ENCODE data around the gene NRG3.

Gene NRG3

GRCh38 chr10:82208726-82209125 is 333.7 kb downstream of the NRG3 start:
- DNase-seq (ENCODE audit: extremely low read depth in 1 of 2, low read depth in 1 of 2), result no peak

DNA sequence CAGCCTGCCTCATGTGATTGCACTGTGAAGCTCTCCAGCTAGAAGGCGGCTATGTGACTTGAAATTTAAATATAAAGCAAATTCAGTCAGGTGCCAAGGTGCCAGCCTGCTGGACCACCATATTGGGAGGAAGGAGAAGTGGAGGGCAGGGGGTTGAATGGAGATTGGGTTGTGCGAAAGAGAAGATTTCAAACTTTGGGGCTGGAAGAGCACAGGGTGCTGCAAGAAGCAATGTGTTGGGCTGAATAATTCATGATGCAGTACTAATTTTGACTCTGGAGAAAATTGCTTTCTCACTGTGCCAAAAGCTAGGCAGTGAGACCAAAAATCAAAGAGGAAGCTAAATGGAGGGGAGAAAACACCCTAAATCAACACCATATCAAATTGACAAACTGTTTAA is 335.3 kb downstream of the NRG3 start:
- DNase-seq (ENCODE audit: extremely low read depth in 1 of 2, low read depth in 1 of 2), result no peak

DNA sequence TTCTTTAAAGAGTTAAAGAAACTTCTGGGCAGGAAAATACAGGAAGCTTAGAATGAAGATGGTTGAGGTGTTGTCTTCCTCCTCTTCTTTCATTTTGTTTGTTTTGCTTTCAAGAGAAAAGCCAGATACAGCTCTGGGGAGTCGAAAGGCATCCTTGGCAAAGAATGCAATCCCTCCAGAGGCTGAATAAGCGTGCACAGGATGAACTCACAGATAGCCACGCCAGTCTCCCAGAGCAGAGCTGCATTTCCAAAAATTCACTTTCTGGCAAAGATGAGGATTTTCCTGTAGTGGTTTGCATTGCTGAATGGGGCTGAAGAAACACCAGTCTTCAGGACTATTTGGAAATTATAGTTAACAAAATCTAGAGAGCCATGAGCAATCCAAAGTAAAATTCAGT is 336.4 kb downstream of the NRG3 start:
- DNase-seq (ENCODE audit: extremely low read depth in 1 of 2, low read depth in 1 of 2), result no peak

DNA sequence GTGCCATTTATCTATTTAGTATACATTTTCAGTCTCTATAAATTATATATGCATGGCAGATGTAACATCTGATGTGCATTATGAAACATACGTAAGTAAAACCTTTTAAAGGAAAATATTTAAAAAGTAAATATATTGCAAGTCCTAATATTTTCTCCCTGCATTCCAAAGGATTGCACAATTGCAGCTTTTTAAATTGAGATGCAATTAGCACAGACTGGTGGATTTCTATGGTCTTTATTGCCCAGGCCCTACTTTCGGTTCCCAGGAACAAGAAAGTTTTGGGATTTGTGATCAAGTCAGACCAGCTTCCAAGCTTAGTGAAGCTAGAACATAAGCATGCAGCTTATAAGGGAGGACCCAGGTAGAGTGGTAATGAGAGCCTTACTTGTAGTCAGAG is 337.8 kb downstream of the NRG3 start:
- no peak for DNase-seq (ENCODE audit: extremely low read depth in 1 of 2, low read depth in 1 of 2)

GRCh38 chr10:82213784-82214183 is 338.8 kb downstream of the NRG3 start:
- DNase-seq (ENCODE audit: extremely low read depth in 1 of 2, low read depth in 1 of 2), result no peak

- DNase-seq (ENCODE audit: extremely low read depth in 1 of 2, low read depth in 1 of 2), result no peak
Observed at GRCh38 chr10:82221056-82221455, 346.1 kb downstream of the NRG3 start.

DNA sequence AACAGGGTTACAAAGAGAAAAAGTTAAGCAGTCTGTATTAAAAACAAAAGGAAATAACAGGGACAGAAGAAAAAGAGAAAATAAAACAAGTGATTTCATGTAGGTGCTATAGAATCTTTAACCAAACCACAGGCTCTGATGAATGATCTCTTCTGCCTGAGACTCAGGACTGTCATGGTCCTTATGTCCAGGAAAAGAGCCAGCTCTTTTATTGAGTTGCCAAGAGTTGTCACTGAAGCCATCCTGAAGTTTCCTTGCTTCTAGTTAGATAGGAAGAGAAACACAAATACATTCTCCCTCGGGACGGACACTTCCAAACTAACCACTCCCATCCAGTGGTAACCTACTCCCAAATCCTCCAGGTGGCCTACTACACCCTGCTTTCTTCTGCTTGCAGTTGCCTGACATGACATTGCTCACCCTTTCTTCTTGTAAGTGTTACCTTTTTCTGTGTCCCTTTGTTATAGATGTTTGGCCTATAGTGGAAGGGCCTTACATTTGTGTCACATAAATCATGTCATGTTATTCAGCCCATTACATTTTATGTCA is 346.7 kb downstream of the NRG3 start:
- no peak for DNase-seq (ENCODE audit: extremely low read depth in 1 of 2, low read depth in 1 of 2)

DNA sequence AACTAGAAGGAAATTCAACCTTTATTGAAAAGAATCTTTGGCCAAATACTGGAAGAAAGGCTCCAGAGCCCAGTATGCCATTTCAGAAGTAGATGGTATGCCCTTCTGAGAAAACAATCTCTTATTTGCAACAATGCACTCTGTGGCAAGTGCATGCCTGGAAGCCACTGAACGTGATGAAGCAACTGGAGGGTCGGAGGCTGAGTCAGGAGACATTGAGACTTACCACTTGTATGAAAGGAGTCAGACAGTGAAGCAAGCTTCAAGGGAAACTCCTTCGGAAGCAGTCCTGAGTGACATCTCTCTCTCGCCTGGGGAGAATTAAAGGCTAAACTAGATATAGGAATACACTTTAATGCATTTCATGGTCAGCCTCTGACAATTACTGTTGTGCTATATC is 353.7 kb downstream of the NRG3 start:
- DNase-seq (ENCODE audit: extremely low read depth in 1 of 2, low read depth in 1 of 2), result no peak

DNA sequence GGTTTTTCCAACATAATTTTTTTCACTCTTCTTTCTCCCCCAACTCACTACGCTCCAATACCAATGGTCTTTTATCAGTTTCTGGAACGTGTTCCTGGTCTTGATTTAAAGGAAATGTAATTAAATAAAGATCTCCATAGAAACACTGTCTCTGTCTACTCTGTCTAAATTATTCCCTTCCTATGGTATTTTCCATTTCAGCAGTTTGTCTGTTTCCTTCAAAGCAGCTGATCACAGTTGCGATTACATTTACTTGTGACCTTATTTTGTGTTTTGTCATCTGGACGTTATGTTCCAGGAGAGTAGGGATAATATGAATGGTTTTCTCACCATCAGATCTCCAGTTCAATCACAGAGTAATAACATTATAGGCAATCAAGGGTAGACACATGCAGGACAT is 359.2 kb downstream of the NRG3 start:
- DNase-seq (ENCODE audit: extremely low read depth in 1 of 2, low read depth in 1 of 2), result no peak

DNA sequence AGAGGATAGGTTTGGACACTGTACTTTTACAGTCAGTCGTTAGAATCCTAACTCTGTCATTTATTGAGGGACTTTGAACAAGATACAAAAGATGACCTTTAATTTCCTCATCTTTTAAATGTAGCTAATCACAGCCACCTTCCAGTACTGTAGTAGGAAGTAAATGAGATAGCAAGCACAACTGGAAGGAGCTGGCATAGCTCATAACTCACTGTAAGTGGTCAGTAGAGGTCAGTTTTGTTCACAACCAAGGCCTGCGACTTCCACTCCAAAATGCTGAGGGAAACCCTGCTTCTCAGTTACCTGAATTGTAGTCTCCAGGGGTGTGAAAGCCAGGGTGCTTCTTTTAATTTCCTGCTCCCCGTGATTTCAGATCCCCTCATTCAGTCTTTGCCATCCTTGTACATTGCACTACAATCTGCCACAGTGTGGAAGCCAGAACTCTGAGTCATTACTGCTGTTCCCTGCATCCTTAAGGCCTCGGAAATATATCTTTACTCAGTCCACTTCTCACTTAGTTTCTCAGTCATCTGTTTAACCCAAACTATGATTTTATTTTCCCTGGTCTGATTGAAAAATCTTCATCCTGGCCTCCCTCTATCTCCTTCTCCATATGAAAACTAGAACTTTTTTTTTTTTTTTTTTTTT is 361.2 kb downstream of the NRG3 start:
- no peak for DNase-seq (ENCODE audit: extremely low read depth in 1 of 2, low read depth in 1 of 2)

GRCh38 chr10:82238291-82238690 is 363.3 kb downstream of the NRG3 start:
- DNase-seq (ENCODE audit: extremely low read depth in 1 of 2, low read depth in 1 of 2), result no peak

- no peak for DNase-seq (ENCODE audit: extremely low read depth in 1 of 2, low read depth in 1 of 2)
Observed at GRCh38 chr10:82240408-82240807, 365.4 kb downstream of the NRG3 start.

GRCh38 chr10:82242778-82243177 is 367.8 kb downstream of the NRG3 start:
- no peak for DNase-seq (ENCODE audit: extremely low read depth in 1 of 2, low read depth in 1 of 2)

DNA sequence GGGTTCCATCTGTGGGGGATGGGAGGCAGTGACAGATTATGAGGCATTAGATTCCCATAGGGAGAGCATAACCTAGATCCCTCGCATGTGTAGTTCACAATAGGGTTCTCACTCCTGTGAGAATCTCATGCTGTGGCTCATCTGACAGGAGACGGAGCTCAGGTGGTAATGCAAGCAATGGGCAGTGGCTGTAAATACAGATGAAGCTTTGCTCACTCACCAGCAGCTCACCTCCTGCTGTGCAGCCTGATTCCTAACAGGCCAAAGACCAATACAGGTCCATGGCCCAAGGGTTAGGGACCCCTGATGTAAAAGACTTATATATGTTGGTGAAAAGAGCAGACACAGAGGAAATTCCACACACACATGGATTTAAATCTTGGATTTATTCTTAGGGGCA is 370.2 kb downstream of the NRG3 start:
- DNase-seq (ENCODE audit: extremely low read depth in 1 of 2, low read depth in 1 of 2), result no peak

DNA sequence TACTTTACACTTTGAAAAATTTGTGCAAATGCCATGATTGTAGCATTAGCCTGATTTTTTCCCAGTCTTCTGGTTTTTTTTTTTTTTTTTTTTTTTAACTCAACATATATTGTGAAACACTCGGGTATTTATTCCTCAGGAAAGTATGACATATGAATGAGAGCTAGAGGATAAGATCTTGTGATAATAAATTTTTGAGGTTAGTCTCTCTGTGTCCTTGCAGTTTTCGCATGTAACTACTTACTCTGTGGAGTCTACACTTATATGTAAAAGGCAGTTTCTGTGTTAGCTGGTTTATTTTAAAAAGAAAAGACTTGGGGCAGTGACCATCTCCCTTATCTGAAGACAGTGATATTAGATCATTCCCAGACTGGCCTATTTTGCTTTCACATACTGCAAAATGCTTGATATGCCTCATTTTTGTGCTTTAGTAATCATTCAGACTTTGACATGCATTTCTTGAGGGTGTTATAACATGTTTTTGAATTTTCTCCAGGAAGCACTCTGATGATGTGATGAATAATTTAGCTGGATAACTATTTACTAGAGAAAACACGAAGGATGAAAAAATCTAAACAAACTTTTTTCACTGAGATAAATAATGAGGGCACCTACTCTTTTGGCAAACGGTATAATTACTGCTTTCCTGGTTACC is 371.0 kb downstream of the NRG3 start:
- no peak for DNase-seq (ENCODE audit: extremely low read depth in 1 of 2, low read depth in 1 of 2)

DNA sequence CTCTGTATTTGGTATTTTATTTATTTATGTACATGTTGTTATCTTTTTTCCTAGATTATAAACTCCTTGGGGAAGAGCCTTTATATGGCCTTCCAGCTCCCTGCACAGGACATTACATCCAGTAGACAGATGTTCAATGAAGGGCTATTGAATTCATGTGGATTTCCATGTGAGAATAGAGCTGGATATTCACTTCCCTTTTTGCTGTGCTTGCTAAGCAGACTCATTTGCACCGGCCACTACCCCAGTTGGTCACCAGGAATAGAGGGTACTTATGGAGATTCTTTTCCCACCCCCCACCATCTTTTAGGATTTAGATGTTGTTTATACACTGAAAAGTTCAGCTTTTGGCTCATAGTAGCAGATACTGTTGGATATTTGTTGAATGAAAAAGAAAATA is 374.1 kb downstream of the NRG3 start:
- no peak for DNase-seq (ENCODE audit: extremely low read depth in 1 of 2, low read depth in 1 of 2)

GRCh38 chr10:82251222-82251906 is 376.4 kb downstream of the NRG3 start:
- no peak for DNase-seq (ENCODE audit: extremely low read depth in 1 of 2, low read depth in 1 of 2)

DNA sequence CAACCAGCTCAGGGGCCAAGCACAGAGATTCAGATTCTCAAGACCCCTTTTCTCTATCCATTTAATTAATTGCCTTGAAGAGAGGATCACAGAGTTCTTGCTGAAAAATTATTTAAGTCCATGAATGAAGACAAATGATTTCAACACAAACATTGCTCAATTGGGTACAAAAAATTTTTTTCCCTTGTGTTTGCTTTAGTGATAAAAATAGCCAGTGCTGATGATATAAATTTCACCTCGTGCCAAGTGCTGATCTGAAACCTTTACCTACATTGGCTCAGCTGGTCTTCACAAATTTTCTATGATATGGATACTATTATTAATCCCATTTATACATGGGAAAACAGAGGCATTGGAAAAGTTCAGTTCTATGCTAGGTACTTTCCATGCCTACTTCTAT is 377.1 kb downstream of the NRG3 start:
- DNase-seq (ENCODE audit: extremely low read depth in 1 of 2, low read depth in 1 of 2), result no peak

DNA sequence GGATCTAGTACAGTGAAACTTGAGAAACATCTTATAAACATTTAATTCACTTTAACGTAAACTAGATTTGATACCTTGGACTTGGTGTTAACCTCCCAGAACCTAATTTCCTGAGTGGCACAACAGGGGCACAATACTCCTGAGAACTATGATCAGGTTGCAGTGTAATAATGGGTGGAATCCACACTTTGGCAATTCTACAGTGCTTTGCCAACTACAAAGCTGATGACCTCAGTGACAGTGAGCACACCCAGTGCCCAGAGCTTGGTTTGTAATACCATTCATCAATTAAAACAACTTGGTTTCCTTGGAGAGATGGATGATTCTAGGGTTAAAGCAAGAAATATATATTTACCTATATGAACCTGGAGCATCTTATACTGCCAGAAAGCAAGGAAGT is 379.2 kb downstream of the NRG3 start:
- no peak for DNase-seq (ENCODE audit: extremely low read depth in 1 of 2, low read depth in 1 of 2)

GRCh38 chr10:82256275-82256674 is 381.3 kb downstream of the NRG3 start:
- no peak for DNase-seq (ENCODE audit: extremely low read depth in 1 of 2, low read depth in 1 of 2)

DNA sequence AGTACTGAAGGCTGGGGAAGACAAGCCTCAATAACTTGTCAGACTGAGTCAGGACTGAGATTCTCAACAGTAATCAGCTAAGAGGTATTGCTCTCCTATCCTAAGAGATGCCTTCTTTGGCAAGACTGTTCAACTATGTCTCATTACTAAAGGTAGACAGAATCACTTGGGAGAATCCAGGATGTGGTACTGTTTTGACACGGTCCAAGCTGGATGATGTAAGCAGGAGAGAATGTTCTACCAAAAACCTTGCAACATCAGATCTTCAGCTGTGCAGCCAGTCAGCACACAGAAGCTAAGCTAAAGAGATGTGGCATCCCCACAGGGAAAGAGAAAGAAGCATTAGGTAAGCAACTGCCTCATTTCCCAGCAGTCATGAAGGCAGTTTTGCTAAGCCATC is 391.4 kb downstream of the NRG3 start:
- no peak for DNase-seq (ENCODE audit: extremely low read depth in 1 of 2, low read depth in 1 of 2)

- no peak for DNase-seq (ENCODE audit: extremely low read depth in 1 of 2, low read depth in 1 of 2)
Observed at GRCh38 chr10:82267014-82267413, 392.0 kb downstream of the NRG3 start.
